IPS DF 6.9 (cell line): ENCODE measurements around the gene ERH.

ENCODE experiments used
- DNase-seq: peaks from one replicate; pipeline ENCODE4 v3.0.0-alpha.2; 2013; ENCODE audit warnings: low read depth, low spot score
- H3K27ac ChIP-seq: one replicate; pipeline ENCODE4 v1.5.1; 2013; ENCODE audit warnings: low read length, control low read depth
- H3K27me3 ChIP-seq: 2 replicates; pipeline ENCODE4 v1.6.1; 2013; ENCODE audit warnings: mild to moderate bottlenecking, low read length; ENCODE audit not compliant: control insufficient read depth, insufficient read depth
- H3K36me3 ChIP-seq: 2 replicates; pipeline ENCODE4 v1.6.1; 2013; ENCODE audit warnings: low read length; ENCODE audit not compliant: control insufficient read depth, insufficient read depth
- H3K4me1 ChIP-seq: 2 replicates; pipeline ENCODE4 v1.6.1; 2013; ENCODE audit warnings: low read length; ENCODE audit not compliant: control insufficient read depth, insufficient read depth
- H3K4me3 ChIP-seq: 2 replicates; pipeline ENCODE4 v1.5.1; 2013; ENCODE audit warnings: mild to moderate bottlenecking, low read length
- H3K9me3 ChIP-seq: 2 replicates; pipeline ENCODE4 v1.6.1; 2013; ENCODE audit warnings: low read length, inconsistent platforms; ENCODE audit not compliant: control insufficient read depth, insufficient read depth
- WGBS: extraction: QIAGEN DNeasy Blood & Tissue Kit; methylation state at CpG from one replicate; pipeline ENCODE4 v1.1.7; 2013; ENCODE audit warnings: mixed read lengths, missing lambda C conversion rate; ENCODE audit not compliant: insufficient read length, insufficient coverage; 5-methylcytosine and 5-hydroxymethylcytosine counted together

Gene ERH

GRCh38 chr14:69358233-69358963 is 39.7 kb downstream of the ERH start:
- WGBS = no CpG with 5 or more reads among the region's 12 CpGs
- no peaks in the 10 kb centered on the region for H3K36me3 ChIP-seq
- H3K27me3 ChIP-seq = no peaks in the 10 kb centered on the region
- H3K4me3 ChIP-seq = no peak overlapping the region
- DNase-seq = no peak
- no peak overlapping the region for H3K27ac ChIP-seq
- H3K9me3 ChIP-seq = no peaks in the 10 kb centered on the region
- no peaks in the 10 kb centered on the region; the same call in 1 of the 2 replicates for H3K4me1 ChIP-seq

GRCh38 chr14:69357544-69358200 is 40.4 kb downstream of the ERH start:
- Histone ChIP-seq H3K27me3 (no peaks in the 10 kb centered on the region), H3K4me3 (no peak overlapping the region), H3K27ac (no peak overlapping the region), H3K36me3 (no peaks in the 10 kb centered on the region), H3K4me1 (no peaks in the 10 kb centered on the region; the same call in 1 of the 2 replicates), H3K9me3 (no peaks in the 10 kb centered on the region)
- DNase-seq = no peak
- no CpG with 5 or more reads among the region's 7 CpGs for WGBS

- Histone ChIP-seq H3K4me1 (no peaks in the 10 kb centered on the region; the same call in 1 of the 2 replicates), H3K27me3 (no peaks in the 10 kb centered on the region), H3K36me3 (no peaks in the 10 kb centered on the region), H3K4me3 (no peak overlapping the region), H3K9me3 (no peaks in the 10 kb centered on the region), H3K27ac (no peak overlapping the region)
- DNase-seq = no peak
- no CpG with 5 or more reads among the region's 7 CpGs for WGBS
Measured at GRCh38 chr14:69356903-69357543, 41.1 kb downstream of the ERH start.

GRCh38 chr14:69355607-69356281 is 42.4 kb downstream of the ERH start:
- no peak for DNase-seq
- WGBS = no CpG with 5 or more reads among the region's 6 CpGs
- H3K27ac ChIP-seq = no peak overlapping the region
- no peaks in the 10 kb centered on the region for H3K36me3 ChIP-seq
- no peak overlapping the region for H3K4me3 ChIP-seq
- H3K4me1 ChIP-seq = no peaks in the 10 kb centered on the region; the same call in 1 of the 2 replicates
- H3K9me3 ChIP-seq = no peaks in the 10 kb centered on the region
- H3K27me3 ChIP-seq = no peaks in the 10 kb centered on the region

GRCh38 chr14:69355154-69355597 is 42.9 kb downstream of the ERH start:
- Histone ChIP-seq H3K27me3 (no peaks in the 10 kb centered on the region), H3K27ac (no peak overlapping the region), H3K4me1 (peaks cover 2% of the 10 kb centered on the region; the same call in 1 of the 2 replicates), H3K4me3 (no peak overlapping the region), H3K36me3 (no peaks in the 10 kb centered on the region), H3K9me3 (no peaks in the 10 kb centered on the region)
- DNase-seq = no peak
- no CpG with 5 or more reads among the region's 6 CpGs for WGBS

GRCh38 chr14:69354383-69355153 is 43.5 kb downstream of the ERH start:
- DNase-seq = no peak
- WGBS = no CpG with 5 or more reads among the region's 11 CpGs
- H3K27ac ChIP-seq = no peak overlapping the region
- no peak overlapping the region for H3K4me3 ChIP-seq
- peaks cover 2% of the 10 kb centered on the region; the same call in 1 of the 2 replicates for H3K4me1 ChIP-seq
- H3K9me3 ChIP-seq = no peaks in the 10 kb centered on the region
- no peaks in the 10 kb centered on the region for H3K27me3 ChIP-seq
- H3K36me3 ChIP-seq = no peaks in the 10 kb centered on the region

GRCh38 chr14:69353168-69353567 is 44.9 kb downstream of the ERH start:
- Histone ChIP-seq H3K27ac (no peak overlapping the region), H3K4me3 (no peak overlapping the region), H3K27me3 (no peaks in the 10 kb centered on the region), H3K9me3 (no peaks in the 10 kb centered on the region), H3K4me1 (peaks cover 2% of the 10 kb centered on the region; the same call in 1 of the 2 replicates), H3K36me3 (no peaks in the 10 kb centered on the region)
- no peak for DNase-seq
- no CpG with 5 or more reads among the region's 3 CpGs for WGBS

- Histone ChIP-seq H3K9me3 (no peaks in the 10 kb centered on the region), H3K4me3 (no peak overlapping the region), H3K27ac (no peak overlapping the region), H3K36me3 (no peaks in the 10 kb centered on the region), H3K4me1 (peaks cover 2% of the 10 kb centered on the region), H3K27me3 (no peaks in the 10 kb centered on the region)
- no CpG with 5 or more reads among the region's 5 CpGs for WGBS
- DNase-seq = no peak
Measured at GRCh38 chr14:69351911-69352310, 46.2 kb downstream of the ERH start.

GRCh38 chr14:69351385-69351784 is 46.7 kb downstream of the ERH start:
- Histone ChIP-seq H3K9me3 (no peaks in the 10 kb centered on the region), H3K36me3 (no peaks in the 10 kb centered on the region), H3K4me3 (no peak overlapping the region), H3K4me1 (peaks cover 2% of the 10 kb centered on the region), H3K27me3 (no peaks in the 10 kb centered on the region), H3K27ac (no peak overlapping the region)
- WGBS = no CpG with 5 or more reads among the region's 3 CpGs
- DNase-seq = no peak
